Stimulated activated naive CD4-positive, alpha-beta T cell treated with Interleukin-2 at 50 U/mL for 16 hours (primary cell): Measurements from ENCODE around the gene RABGAP1L.
"Not testable (repeated sequence)": the region's sequence is repeated elsewhere in the genome, so short reads cannot be mapped to it uniquely, and the experiment has no call there.

ENCODE experiments used
- DNase-seq: peaks from one replicate; lab custom pipeline; 2025; lab: John Stamatoyannopoulos, UW

The RABGAP1L gene

DNA sequence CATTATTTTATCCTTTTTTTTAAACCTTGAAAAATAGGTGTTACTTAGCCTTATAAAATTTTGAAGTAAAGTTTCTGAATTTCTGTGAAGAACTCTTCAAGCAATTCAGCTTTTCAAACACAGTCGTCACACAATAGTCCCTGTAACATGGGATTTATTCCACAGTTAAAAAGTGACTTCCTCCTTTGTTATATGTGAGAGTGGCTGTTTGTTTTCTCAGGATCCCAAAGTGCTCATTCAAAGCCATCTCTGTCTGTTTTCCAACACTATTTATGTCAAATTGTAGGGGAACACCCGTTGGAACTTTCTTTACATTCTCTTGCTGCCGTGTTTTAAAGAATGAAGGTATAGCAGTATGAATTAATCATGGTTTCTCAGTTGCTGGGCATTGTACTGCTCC, 207.6 kb downstream of the RABGAP1L start:
- DNase-seq, result no peak

DNA sequence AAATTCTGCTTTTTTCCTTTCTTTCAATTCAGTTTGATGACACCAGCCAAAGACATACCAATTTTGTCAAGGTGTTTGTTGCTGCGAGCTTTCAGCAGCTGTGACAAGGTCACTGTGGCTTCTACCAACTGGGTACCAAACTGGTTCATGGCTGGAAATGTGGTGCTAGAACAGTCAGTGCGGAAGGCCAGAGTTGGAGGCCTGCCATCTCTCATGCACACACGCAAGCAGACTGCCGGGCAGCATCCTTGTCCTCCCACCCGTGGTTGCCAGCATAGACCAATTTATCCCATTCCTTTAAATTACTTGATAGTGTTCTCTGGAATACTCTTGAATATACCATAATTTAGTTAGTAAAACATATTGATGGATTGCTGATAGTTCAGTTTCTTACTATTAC, 208.6 kb downstream of the RABGAP1L start:
- no peak for DNase-seq

DNA sequence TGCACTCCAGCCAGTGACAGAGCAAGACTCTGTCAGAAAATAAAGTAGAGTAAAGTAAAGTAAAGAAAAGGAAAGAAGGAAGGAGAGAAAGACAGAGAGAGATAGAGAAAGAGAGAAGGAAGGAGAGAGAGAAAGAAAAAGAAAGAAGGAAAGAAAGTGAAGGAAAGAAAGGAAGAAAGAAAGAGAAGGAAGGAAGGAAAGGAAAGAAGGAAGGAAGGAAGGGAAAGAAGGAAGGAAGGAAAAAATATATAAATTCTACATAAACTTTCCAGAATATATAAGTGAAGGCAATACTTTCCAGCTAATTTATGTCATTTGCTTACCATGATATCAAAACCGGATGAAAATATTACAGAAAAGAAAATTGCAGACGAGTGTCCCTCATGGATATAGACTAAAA, 216.7 kb downstream of the RABGAP1L start:
- DNase-seq, result no peak

DNA sequence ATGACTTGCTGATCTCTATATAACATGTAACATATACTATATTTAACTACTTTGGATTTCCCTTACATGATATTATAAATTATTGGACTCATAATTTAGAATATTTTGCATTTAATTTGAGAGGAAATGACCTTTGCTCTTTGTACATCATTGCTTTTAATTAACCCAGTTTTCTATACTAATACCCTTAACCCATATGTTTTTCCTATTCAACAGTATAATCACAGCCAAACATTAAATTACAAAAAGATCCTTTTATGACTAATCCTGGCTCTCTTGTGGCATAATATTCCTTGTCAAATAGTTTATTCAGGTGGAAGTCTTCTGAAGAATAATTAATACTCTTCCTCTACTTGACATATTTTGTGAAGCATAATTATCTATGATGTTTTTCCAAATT, 232.4 kb downstream of the RABGAP1L start:
- DNase-seq, result no peak

DNA sequence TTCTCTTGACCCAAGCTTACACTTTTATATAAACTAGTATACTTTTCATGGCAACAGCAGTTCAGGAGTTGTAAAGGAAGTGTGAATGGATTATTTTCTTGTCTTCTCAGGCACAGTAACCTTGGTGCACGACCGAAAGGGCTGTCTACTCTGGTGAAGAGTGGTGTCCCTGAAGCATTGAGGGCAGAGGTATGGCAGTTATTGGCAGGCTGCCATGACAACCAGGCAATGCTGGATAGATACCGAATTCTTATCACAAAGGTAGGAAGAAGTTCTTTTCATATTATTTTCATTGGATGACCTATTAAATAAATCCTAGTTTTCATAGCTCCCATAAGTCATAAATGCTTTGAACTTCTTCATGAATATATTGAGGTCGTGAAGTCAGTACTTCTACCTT, 234.6 kb downstream of the RABGAP1L start:
- no peak for DNase-seq

DNA sequence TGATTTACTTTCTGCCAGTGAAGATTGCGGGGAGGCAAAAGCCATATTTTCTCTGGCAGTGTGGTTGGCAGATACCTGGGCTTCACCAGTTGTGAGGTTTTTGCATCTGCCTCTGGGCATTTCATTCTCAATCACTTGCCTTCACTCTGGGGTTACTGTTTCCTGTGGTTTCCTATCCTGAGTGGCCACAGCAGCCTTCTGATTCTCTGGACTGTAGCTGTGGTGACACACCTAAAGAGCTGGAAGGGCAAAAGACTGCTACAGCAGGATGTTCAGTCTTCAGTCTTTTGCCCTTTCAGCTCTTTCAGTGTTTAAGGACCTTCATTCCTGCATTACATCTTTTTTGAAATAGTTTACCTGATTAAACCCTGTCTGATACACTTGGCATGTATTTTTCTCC, 237.9 kb downstream of the RABGAP1L start:
- DNase-seq, result no peak

DNA sequence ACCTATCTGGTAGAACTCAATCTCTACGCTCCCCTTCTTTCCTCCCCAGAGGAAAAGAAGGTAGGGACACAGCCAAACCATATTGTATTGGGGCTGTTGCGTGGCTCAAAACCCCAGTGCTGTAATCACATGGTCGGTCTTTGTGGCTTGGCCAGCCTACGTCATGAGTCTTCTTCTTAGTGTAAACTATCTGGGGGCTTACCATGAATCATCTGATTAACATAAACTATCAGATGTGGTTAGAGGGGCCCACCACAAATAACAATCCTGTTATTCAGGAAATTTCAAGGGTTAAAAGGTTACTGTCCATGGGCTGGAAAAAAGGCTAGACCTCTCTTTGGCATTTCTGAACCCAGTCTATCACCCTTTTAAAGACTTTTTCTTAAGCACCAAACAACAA, 238.9 kb downstream of the RABGAP1L start:
- DNase-seq, result no peak

DNA sequence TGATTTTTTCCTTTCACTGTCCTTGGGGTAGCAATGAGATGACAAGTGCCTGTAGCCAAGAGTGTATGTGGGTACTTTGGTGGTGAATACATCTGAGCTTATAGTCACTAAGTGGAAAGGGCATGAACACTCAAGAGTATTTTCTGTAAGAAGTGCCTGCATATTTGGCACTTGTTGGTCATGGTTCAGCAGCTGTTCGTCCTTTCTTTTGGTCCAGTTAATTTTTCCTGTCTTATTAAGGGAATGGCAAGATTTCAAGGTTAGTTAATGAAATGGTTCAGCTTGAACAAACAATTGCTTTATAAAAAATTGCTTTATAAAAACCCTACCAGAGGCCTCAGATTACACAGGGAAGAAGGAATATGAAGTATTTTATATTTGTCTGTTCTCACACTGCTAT, 239.9 kb downstream of the RABGAP1L start:
- DNase-seq, result no peak

DNA sequence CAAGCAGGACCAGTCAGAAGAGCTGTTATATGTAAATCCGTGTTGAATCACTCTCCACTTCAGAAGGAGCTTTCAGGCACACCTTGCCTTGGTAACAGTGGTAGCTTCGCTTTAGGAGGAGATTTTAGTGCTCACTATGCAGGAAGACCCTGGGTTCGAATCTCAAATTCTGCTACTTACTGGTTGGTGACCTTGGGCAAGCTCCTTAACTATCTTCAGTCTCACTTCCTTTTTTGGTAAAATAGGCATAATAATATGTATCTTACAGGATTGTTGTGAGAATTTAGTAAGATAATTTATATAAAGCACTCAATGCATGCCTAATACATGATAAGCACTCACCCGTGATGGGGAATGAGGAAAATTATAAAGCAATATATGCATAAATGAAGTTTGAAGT, 241.8 kb downstream of the RABGAP1L start:
- DNase-seq, result no peak

DNA sequence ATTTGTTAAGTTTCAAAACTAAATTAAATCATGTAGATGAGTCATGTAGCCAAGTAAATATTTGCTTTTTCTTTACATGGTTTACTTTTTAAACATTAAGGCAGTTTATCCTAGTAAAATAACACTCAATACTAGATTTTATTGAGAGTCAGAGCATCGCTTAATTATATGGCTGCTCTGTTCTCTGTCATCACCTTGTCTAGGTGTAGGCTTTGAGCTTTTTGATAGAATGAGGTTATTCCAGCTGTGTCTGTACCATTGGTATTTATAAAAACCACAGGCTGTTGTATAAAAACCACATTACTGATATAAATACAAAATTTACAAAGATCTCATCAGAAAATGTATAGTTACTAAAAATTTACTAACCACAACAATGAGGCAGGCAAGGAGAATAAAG, 245.9 kb downstream of the RABGAP1L start:
- DNase-seq, result no peak

DNA sequence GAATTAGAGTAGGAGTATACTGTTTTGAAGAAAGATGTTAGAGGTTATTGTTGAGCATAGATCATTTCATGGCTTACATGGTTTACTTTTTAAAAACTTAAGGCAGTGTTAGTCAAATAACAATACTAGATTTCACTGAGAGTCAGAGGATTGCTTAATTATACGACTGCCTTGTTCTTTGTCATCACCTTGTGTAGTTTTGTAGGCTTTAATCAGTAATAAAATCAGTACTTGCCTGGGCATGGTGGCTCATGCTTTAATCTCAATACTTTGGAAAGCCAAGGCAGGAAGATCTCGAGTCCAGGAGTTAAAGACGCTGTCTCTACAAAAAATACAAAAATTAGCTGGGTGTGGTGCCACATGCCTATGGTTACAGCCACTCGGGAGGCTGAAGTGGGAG, 247.1 kb downstream of the RABGAP1L start:
- no peak for DNase-seq

DNA sequence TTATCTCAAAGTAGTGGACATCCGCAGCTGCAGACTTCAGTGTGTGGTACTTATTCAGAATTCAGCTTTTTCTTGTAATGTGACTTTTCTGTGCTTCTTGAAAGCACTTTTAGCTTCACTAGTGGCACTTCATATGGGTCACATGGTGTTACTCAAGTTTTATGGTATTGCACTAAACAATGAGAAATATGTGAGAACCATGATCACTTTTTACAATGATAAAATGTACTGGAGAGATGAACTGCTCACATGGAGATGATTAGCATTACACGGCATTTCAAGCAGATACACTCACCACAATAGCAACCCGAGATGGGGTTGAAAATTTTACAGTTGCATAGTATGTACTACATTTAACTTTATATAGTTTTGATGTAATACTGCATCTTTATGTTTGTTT, 248.3 kb downstream of the RABGAP1L start:
- no peak for DNase-seq

DNA sequence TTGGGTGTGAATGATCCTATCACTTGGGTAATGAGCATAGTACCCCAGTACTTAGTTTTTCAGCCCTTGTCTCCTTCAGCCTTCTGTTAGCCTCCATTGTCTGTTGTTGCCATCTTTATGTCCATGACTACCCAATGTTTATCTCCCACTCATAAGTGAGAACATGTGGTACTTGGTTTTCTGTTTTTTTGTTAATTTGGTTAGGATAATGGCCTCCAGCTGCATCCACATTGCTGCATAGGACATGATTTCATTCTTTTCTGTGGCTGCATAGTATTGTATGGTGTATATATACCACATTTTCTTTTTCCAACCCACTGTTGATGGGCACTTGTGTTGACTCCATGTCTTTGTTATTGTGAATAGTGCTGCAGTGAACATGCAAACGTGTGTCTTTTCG, 248.8 kb downstream of the RABGAP1L start:
- no peak for DNase-seq

DNA sequence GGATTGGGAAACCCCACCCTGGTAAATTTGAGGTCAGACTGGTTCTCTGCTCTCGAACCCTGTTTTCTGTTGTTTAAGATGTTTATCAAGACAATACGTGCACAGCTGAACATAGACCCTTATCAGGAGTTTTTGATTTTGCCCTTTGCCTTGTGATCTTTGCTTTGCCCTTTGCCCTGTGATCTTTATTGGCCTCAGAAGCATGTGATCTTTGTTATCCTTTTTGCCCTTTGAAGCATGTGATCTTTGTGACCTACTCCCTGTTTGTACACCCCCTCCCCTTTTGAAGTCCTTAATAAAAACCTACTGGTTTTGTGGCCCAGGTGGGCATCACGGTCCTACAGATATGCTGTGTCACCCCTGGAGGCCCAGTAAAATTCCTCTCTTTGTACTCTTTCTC, 250.5 kb downstream of the RABGAP1L start:
- DNase-seq, result not testable (repeated sequence)

DNA sequence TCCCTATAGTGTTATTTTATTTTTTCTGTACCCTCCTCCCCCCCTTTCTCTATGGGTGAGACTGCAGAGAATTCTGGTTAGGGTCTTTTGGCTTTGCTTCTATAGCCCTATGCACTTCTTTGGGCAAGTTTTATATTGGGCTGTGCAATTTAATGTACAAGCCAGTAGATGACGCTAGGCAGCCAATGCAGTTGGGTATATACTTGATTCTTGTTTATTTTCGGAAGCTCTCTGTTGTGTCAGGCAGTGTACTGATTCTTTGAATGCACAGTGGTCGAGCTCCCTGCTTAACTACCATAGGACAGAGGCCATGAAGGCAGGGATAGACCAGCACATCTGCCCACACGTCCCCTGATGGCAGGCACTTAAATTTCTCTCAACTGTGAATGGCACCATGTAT, 254.3 kb downstream of the RABGAP1L start:
- DNase-seq, result no peak

DNA sequence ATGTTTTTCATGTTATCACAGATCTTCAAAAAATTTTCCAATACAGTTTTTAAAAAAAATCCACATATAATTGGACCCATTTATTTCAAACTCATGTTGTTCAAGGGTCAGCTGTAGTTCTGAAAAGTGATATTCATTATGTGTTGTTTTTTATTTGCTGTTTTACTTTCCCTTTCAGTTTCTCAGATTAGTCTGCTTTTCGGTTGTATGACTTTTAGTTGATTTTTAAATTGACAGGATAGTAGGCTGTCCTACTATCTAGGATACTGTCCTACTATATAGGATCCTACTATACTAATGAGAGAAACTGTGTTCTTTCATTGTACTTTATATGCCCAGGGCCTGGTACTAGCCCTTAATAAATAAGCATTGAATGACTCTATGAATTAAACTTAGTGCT, 254.9 kb downstream of the RABGAP1L start:
- DNase-seq, result no peak

DNA sequence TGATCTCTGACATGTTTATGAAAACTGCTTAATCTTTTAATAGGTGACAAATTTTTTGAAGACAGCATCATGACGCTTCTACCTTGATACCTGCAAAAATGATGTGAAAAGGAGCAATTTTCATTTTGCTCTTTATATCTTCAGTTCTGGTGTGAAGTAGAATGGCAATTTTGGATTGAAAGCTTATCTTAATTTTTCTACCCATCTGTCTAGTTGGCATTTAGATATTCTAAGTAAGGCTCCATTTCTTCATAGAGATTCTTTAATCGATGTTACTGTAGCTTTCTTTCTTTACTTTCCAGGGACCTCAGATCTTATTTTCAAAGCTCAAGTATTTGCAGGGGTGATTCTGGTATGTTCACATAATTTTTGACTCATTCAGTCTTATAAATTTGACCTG, 256.2 kb downstream of the RABGAP1L start:
- DNase-seq, result no peak

DNA sequence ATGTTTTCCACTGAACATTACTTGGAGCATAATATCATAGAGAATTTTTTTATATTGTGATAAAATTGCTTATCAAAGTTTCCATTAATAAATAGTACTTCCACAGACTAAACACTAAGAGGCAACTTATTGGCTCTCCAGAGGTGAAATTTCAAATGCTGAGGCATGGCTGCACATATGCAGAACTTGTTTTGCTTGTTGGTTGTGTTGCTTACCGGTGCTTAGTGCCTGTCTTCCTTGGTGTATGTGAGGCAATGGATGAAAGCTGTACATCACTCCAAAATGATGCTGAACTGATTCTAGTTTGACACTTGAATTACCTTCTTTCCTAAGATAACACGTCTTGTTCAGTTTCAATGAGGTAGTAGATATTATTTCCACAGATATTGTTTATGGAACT, 258.6 kb downstream of the RABGAP1L start:
- no peak for DNase-seq

DNA sequence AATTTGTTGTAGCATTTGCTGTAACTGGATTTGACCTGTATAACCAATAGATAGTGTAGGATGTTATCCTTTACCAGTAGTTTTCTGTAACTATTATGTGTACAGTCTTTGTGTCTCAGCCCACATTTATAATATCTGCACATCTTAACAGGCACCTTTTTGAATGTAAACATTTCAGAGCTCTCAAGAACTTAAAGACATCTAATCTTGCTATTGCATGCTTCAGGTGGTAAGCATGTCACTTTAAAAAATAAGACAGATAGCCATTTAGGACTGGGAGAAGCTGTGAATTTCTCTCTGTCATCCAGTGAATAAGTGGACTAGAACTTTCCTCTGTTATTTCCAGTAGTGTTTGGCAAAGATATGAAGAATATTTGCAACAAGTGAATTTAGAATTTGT, 265.8 kb downstream of the RABGAP1L start:
- no peak for DNase-seq

DNA sequence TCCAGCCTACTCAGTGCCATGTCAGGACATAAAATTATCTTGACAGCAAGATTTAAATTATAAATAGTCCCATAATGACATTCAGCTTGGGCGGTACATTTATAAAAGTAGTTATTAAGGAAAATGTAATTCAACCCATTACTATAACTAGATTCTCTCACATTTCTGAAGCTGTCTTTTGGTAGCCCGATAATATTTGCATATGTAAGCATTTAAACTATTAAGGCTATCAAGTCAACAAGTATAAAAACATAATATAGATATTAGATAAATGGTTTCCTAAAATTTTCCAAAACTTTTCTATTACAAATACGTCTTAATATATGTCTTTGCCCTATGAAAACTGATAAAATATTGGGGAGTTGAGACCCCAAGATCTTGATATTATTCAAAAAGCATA, 266.8 kb downstream of the RABGAP1L start:
- DNase-seq, result no peak

DNA sequence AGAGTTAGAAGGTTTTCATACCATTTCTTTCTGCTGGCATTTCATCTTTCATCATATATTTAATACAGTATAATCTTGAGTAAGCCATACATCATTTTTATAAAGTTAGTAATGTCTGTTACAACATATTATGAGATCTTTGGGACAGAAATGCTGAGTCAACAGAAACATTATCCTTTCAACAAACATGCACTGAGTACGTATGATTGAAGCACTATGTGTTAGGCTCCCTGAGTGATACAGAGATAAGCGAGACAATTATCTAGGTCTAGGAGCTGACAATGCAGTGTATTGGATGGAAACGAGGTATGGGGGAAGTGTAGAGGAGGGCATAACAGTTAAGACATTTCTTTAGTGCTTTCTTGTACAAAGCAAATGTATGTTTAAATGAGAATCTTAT, 268.7 kb downstream of the RABGAP1L start:
- DNase-seq, result no peak

DNA sequence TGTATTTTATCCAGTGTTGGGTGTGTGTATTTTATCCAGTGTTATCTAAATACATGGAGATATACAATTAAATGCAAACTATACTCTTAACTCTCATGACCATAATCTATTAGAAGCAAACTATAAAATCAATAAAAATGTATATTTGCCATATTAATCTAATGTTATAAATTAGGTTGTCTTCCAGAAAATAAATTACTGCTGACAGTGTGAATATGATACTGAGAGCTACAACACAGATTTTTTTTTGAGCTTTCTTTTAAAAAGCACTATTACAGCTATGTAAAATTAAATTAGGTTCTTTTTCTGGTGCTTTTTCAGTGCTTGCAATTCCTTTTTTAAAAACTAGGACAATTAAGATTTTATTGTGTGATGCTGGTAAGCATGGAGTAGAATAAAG, 269.4 kb downstream of the RABGAP1L start:
- no peak for DNase-seq

DNA sequence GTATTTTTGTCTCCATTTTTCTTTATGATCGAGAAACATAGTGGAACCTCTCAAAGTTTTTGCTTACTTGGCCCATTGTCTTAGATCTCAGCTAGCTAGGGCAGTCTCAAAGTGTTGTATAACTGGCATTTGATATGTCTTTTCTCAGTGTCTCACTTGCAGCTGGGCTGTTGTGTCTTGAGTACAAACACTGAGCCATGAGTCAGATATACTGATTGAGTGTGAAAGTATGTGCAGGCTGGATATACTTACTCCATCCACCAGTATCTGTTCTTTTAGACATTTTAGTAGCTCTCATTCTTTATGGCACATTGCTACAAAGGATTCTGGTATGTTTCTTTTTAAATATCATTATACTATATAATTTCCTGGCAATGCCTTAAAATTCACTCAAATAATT, 274.1 kb downstream of the RABGAP1L start:
- no peak for DNase-seq

DNA sequence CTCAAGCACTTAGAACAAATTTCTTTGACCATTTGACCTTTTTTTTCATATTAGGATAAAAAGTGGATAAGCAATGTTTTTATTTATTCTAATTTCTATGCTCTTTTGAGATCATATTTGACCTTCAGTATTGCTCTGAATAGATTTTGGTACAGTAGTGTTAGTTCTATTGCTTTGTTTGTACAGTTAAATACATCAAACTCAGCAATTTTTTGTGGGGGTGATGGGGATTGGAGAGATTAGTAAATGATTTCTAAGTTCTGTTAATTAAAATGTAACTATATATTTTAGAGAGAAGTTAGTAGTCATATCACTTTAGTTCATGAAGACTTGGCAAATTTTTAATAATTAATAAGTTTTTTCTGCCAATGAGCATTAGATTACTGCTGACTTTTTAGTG, 286.0 kb downstream of the RABGAP1L start:
- no peak for DNase-seq

DNA sequence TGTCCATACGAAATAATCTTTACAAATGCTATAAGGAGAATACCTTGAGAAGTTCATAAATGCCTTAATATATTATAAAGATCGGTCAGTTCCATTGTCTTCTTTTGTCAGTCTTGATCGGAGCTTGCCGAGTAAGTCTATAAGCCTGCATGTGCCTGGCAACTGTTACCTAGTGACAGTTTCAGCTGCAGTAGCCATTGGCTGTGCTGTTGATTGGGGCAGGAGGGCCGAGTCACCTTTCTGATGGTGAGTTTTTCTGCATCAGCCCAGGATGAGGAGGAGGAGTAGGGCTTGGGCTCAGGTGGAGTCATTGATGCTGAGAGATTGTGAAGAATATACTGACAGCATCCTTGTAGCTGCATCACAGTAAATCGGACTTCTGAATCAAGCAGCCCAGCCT, 286.5 kb downstream of the RABGAP1L start:
- DNase-seq, result no peak
